ENCODE results near the gene RFX3.

GRCh38 chr9:3290231-3290840, 235.5 kb downstream of the RFX3 start:
- TF ChIP-seq BRF2 (CRISPR knock-in tag; IDR thresholded peaks at IDR 0.05) (no peak), ETV6 (CRISPR knock-in tag; conservative IDR thresholded peaks at IDR 0.05) (no peak), ZNF292 (CRISPR knock-in tag; IDR thresholded peaks at IDR 0.05; ENCODE audit: borderline replicate concordance, low read depth) (no peak), JUND (CRISPR knock-in tag; IDR thresholded peaks at IDR 0.05) (no peak), ZNF704 (CRISPR knock-in tag; IDR thresholded peaks at IDR 0.05; ENCODE audit: borderline replicate concordance) (no peak), KLF11 (CRISPR knock-in tag; IDR thresholded peaks at IDR 0.05) (no peak), ZBTB37 (CRISPR knock-in tag; IDR thresholded peaks at IDR 0.05) (no peak), NR0B2 (CRISPR knock-in tag; IDR thresholded peaks at IDR 0.05) (no peak), FOXA1 (IDR thresholded peaks at IDR 0.05) (no peak), FOXA1 (CRISPR knock-in tag; IDR thresholded peaks at IDR 0.05) (no peak), CTCF (CRISPR knock-in tag; IDR thresholded peaks at IDR 0.05) (no peak), HDAC1 (CRISPR knock-in tag; IDR thresholded peaks at IDR 0.05) (no peak), EZH2 (conservative IDR thresholded peaks at IDR 0.05; ENCODE audit: low read depth, low read length) (no peak), CHCHD3 (CRISPR knock-in tag; IDR thresholded peaks at IDR 0.05) (no peak)

Data from HepG2 (cell line).